ENCODE measurements around the gene IL1RAPL1. TPM values are rescaled to one million over a fixed set of nuclear protein-coding genes. Genes with fewer than 3 reads are reported as not detected.
A peak's percentile ranks its signal among the peaks of the same experiment; 100 is the strongest.

IL1RAPL1 gene
- total RNA-seq, 1 donor from 2014 or later, result 3.6 TPM

DNA sequence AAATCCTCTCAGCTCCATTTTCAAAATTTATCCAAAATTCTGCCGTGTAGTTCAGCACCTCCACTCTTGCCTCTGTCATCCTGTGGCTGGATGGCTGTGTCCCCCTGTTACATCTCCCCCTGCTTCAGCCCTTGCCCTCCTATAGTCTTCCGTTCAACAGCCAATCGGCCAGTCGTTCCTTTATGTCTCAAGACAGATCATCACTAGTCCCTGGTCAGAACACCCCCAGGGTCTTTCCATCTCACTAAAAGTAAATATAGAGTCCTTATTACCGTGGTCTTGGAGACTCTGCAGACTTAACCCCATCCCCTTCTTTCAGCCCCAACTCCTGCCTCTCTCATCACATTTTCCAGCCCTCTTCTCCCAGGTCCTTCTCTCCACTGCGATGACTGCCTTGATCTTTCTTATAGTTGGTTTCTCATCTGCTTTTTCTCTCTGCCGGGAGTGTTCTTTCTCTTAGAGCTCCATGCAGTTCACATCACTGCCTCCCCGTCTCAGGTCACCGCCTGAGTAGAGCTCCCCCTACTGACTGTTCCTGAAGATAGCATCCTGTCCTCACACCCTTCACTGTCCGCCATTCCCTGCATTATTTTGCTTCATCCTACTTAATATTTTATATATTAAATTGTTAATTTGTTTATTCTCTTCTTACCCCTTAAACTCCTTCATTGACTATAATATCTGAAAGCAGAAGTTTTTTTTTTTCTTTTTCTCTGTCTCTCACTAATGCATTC lies 891.3 kb downstream of the IL1RAPL1 start:
- Mint-ChIP-seq H3K9me3 (ENCODE audit: low read depth) (no peaks in the 10 kb centered on the region), H3K4me3 (ENCODE audit: low read depth) (no peak overlapping the region), H3K27me3 (peaks cover 5% of the 10 kb centered on the region), H3K36me3 (ENCODE audit: insufficient read depth) (no peaks in the 10 kb centered on the region), H3K27ac (no peak overlapping the region), H3K4me1 (ENCODE audit: low read depth) (peaks cover 2% of the 10 kb centered on the region)
- TF ChIP-seq, protein P1, sequence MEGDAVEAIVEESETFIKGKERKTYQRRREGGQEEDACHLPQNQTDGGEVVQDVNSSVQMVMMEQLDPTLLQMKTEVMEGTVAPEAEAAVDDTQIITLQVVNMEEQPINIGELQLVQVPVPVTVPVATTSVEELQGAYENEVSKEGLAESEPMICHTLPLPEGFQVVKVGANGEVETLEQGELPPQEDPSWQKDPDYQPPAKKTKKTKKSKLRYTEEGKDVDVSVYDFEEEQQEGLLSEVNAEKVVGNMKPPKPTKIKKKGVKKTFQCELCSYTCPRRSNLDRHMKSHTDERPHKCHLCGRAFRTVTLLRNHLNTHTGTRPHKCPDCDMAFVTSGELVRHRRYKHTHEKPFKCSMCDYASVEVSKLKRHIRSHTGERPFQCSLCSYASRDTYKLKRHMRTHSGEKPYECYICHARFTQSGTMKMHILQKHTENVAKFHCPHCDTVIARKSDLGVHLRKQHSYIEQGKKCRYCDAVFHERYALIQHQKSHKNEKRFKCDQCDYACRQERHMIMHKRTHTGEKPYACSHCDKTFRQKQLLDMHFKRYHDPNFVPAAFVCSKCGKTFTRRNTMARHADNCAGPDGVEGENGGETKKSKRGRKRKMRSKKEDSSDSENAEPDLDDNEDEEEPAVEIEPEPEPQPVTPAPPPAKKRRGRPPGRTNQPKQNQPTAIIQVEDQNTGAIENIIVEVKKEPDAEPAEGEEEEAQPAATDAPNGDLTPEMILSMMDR (IDR thresholded peaks at IDR 0.05; ENCODE audit: unreplicated experiment), result peak; percentile 78
- DNase-seq (ENCODE audit: low spot score, unreplicated experiment), result no peak

- Mint-ChIP-seq H3K4me1 (ENCODE audit: low read depth) (peaks cover 16% of the 10 kb centered on the region), H3K9me3 (ENCODE audit: low read depth) (no peaks in the 10 kb centered on the region), H3K36me3 (ENCODE audit: insufficient read depth) (no peaks in the 10 kb centered on the region), H3K4me3 (ENCODE audit: low read depth) (no peak overlapping the region), H3K27ac (no peak overlapping the region), H3K27me3 (no peaks in the 10 kb centered on the region)
- DNase-seq (ENCODE audit: low spot score, unreplicated experiment), result no peak
- TF ChIP-seq, protein P1 (IDR thresholded peaks at IDR 0.05; ENCODE audit: unreplicated experiment), result no peak
Observed at GRCh38 chrX:29487214-29487613, 900.0 kb downstream of the IL1RAPL1 start.

DNA sequence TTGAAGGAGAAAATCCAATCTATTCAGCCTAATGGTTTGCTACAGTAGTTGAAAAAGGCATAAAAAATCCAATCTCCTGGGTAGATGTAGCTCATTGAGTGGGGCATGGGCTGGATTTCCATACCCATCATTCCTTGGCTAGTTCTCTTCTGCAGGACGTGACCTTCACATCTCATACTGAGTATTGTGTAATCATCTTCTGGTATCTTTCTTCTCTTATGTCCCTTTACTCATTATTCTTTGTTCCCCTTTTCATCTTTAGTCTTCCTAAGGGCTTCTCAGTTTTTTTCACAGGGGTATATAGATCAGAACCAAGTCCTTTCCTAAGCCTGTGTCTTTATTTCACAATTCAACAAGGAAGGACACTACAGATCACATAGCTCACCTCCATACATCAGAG lies 900.5 kb downstream of the IL1RAPL1 start:
- Mint-ChIP-seq H3K9me3 (ENCODE audit: low read depth) (no peaks in the 10 kb centered on the region), H3K27ac (no peak overlapping the region), H3K4me3 (ENCODE audit: low read depth) (no peak overlapping the region), H3K36me3 (ENCODE audit: insufficient read depth) (no peaks in the 10 kb centered on the region), H3K4me1 (ENCODE audit: low read depth) (peaks cover 16% of the 10 kb centered on the region), H3K27me3 (no peaks in the 10 kb centered on the region)
- no peak for DNase-seq (ENCODE audit: low spot score, unreplicated experiment)
- TF ChIP-seq, protein P1 (IDR thresholded peaks at IDR 0.05; ENCODE audit: unreplicated experiment), result no peak

DNA sequence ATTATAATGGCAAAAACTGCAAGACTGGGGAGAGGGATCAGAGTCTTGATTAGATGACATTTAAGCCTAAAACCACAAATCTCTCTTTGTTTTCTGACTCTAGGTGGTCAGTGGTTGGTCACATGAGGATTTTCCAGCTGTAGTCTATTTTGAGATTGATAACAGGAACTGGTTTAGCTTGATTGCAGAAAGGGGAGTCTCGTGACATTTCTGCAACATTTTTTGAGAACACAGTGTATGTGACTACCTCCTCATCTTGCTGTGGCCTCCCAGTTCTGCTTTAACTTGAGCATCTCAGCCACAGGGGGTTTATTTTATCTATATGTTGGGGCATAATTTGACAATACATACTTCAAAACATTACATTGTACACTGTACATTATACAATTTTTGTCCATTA lies 901.7 kb downstream of the IL1RAPL1 start:
- no peak overlapping the region for H3K27ac Mint-ChIP-seq
- no peak overlapping the region for H3K4me3 Mint-ChIP-seq (ENCODE audit: low read depth)
- no peaks in the 10 kb centered on the region for H3K27me3 Mint-ChIP-seq
- no peaks in the 10 kb centered on the region for H3K9me3 Mint-ChIP-seq (ENCODE audit: low read depth)
- TF ChIP-seq, protein P1 (IDR thresholded peaks at IDR 0.05; ENCODE audit: unreplicated experiment), result no peak
- no peak for DNase-seq (ENCODE audit: low spot score, unreplicated experiment)
- peaks cover 16% of the 10 kb centered on the region for H3K4me1 Mint-ChIP-seq (ENCODE audit: low read depth)
- no peaks in the 10 kb centered on the region for H3K36me3 Mint-ChIP-seq (ENCODE audit: insufficient read depth)

DNA sequence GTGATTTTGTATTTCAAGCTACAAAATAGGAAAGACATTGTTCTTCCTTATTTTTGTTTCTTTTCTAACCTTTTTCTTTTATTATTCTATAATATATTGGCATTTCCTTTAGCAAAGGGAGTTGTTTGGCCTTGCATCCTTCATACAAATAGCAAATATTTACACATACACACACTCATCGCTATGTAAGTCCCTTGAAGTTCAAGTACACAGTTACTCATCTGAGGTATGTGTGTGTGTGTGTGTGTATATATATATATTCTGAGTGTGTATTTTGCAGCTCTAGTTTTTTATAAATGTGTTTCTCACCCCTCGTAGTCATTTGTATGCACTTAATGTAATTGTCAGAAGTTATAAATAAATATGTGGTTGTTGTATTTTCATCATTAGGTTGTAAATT lies 903.4 kb downstream of the IL1RAPL1 start:
- Mint-ChIP-seq H3K4me1 (ENCODE audit: low read depth) (peaks cover 16% of the 10 kb centered on the region), H3K9me3 (ENCODE audit: low read depth) (no peaks in the 10 kb centered on the region), H3K27ac (no peak overlapping the region), H3K27me3 (no peaks in the 10 kb centered on the region), H3K36me3 (ENCODE audit: insufficient read depth) (no peaks in the 10 kb centered on the region), H3K4me3 (ENCODE audit: low read depth) (no peak overlapping the region)
- DNase-seq (ENCODE audit: low spot score, unreplicated experiment), result no peak
- TF ChIP-seq, protein P1 (IDR thresholded peaks at IDR 0.05; ENCODE audit: unreplicated experiment), result no peak
